HUES48 (cell line): ENCODE measurements around the gene MTA3.

Experiments used
- H3K27ac ChIP-seq: one replicate; pipeline ENCODE4 v1.7.0; 2013; ENCODE audit warnings: low read depth, low read length, inconsistent platforms
- H3K27me3 ChIP-seq: 2 replicates; pipeline ENCODE4 v1.6.1; 2013; ENCODE audit warnings: mild to moderate bottlenecking, low read length; ENCODE audit not compliant: control insufficient read depth, insufficient read depth
- H3K36me3 ChIP-seq: 2 replicates; pipeline ENCODE4 v1.6.1; 2013; ENCODE audit warnings: low read length; ENCODE audit not compliant: control insufficient read depth, insufficient read depth
- H3K4me1 ChIP-seq: 2 replicates; pipeline ENCODE4 v1.6.1; 2013; ENCODE audit warnings: mild to moderate bottlenecking, low read length; ENCODE audit not compliant: control insufficient read depth, insufficient read depth
- H3K4me3 ChIP-seq: 2 replicates; pipeline ENCODE4 v1.5.1; 2013; ENCODE audit warnings: mild to moderate bottlenecking, low read depth, low read length
- H3K9ac ChIP-seq: 2 replicates; pipeline ENCODE4 v1.6.1; 2013; ENCODE audit warnings: mild to moderate bottlenecking, low read depth, low read length, moderate library complexity
- H3K9me3 ChIP-seq: 2 replicates; pipeline ENCODE4 v1.6.1; 2013; ENCODE audit warnings: low read length; ENCODE audit not compliant: control insufficient read depth, insufficient read depth

The MTA3 gene

DNA sequence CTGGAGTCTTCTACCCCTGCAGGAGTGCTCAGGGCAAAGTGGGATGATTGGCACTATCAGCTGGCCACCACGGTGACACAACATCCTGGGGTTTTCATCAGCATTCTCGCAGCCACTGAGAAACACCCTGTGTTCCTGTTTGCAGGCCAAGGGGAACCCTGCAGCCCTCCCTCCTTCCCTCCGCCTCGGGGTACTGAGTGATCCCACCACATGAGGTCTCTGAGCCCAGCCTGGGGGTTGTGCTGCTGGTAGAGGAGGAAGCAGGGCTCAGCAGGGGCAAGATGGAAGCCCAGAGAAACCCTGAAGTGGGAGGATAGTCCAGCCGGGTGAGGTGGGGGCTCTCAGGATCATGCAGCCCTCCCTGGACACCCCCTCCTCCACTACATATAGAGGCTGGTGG is 195.7 kb downstream of the MTA3 start, which contains the start of gene OXER1:
OXER1 (minus strand) TSS at position 40 of the 400 bp plus-strand sequence. CDS start 73 bp downstream, outside the sequence.
- Histone ChIP-seq H3K27me3 (no peaks in the 10 kb centered on the region), H3K9ac (no peak within 1 kb of the TSS), H3K4me1 (0 out of 2 replicates have a peak, but pooled peaks cover under 1% of the 10 kb centered on the region), H3K27ac (no peak within 1 kb of the TSS), H3K9me3 (no peaks in the 10 kb centered on the region), H3K4me3 (no peak within 1 kb of the TSS), H3K36me3 (no peaks in the 10 kb centered on the region)

- Histone ChIP-seq H3K27me3 (no peaks in the 10 kb centered on the region), H3K27ac (no peak overlapping the region), H3K4me1 (no peaks in the 10 kb centered on the region), H3K9ac (no peak overlapping the region), H3K4me3 (no peak overlapping the region), H3K9me3 (no peaks in the 10 kb centered on the region), H3K36me3 (no peaks in the 10 kb centered on the region)
Observed at GRCh38 chr2:42764901-42765300, 196.5 kb downstream of the MTA3 start.

- H3K9ac ChIP-seq = no peak overlapping the region
- no peaks in the 10 kb centered on the region for H3K9me3 ChIP-seq
- no peak overlapping the region for H3K27ac ChIP-seq
- H3K4me3 ChIP-seq = no peak overlapping the region
- H3K4me1 ChIP-seq = no peaks in the 10 kb centered on the region
- H3K27me3 ChIP-seq = no peaks in the 10 kb centered on the region
- no peaks in the 10 kb centered on the region for H3K36me3 ChIP-seq
Observed at GRCh38 chr2:42765686-42766085, 197.3 kb downstream of the MTA3 start.

DNA sequence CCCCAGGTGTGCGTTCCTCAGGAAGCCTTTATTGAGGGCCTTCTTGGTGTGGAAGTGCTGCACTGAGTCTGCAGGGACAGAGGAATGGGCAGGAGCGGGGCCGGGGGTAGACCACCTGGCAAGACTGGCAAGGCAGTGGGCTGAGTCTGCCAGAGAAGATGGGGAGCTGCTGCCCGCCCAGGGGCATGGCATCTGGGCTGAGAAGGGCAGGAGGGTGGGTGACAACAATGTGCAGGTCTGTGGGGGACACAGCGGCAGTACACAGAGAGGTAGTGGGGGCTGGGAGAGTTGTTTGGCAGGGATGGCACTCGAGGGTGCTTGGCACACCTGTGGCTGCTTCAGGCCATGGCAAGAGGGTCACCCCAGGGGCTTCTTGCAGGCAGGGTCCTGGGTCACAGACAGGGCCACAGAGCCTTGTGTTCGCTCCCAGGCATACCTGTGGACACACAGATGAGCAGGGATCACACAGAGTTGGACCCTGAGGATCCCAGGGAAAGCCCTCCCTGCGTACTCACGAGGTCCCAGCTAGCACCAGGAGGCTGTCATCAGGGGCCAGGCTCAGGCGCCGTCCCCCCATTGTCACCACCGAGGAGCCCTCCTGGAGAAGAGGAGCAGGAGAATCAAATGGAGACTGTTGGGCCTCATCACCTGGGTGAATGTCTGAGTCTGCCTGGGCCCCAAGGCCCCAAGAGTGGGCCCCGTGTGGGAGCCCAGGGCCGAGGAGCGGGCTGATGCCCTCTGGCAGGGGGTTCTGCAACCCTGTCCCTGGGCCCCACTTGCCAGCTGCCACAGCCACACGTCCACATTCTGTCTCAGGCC is 198.9 kb downstream of the MTA3 start:
- Histone ChIP-seq H3K9ac (no peak overlapping the region), H3K27me3 (no peaks in the 10 kb centered on the region), H3K4me1 (no peaks in the 10 kb centered on the region), H3K4me3 (no peak overlapping the region), H3K9me3 (no peaks in the 10 kb centered on the region), H3K27ac (no peak overlapping the region), H3K36me3 (no peaks in the 10 kb centered on the region)

- Histone ChIP-seq H3K27me3 (no peaks in the 10 kb centered on the region), H3K36me3 (no peaks in the 10 kb centered on the region), H3K4me3 (no peak overlapping the region), H3K4me1 (peaks cover 6% of the 10 kb centered on the region; the same call in 1 of the 2 replicates), H3K27ac (no peak overlapping the region), H3K9ac (no peak overlapping the region), H3K9me3 (no peaks in the 10 kb centered on the region)
Observed at GRCh38 chr2:42767899-42768705, 199.7 kb downstream of the MTA3 start.

DNA sequence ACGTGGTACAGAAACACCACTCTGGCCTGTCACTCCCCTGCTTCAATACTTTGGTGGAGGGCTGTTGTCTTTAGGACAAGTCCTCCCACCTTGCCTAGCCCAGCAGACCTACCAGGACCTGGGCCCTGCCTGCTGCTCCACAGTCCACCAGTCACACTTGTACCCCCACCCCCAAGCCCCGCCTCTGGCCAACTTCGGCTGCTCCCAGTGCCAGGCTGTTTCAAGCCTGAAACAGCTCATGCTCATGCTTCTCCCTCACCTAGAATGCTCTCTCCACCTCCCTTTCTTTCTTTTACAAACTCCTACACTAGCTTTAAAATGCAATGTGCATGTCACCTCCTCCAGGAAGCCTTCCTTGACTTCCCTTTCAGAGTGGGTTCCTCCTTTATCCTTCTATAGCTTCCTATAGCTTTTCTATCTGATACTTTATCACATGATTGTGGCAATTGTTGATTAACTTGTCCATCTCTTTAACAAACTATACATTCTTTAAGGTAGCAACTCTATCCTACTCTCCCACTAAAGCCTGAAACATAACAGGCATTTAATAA is 200.3 kb downstream of the MTA3 start:
- H3K27ac ChIP-seq = no peak overlapping the region

DNA sequence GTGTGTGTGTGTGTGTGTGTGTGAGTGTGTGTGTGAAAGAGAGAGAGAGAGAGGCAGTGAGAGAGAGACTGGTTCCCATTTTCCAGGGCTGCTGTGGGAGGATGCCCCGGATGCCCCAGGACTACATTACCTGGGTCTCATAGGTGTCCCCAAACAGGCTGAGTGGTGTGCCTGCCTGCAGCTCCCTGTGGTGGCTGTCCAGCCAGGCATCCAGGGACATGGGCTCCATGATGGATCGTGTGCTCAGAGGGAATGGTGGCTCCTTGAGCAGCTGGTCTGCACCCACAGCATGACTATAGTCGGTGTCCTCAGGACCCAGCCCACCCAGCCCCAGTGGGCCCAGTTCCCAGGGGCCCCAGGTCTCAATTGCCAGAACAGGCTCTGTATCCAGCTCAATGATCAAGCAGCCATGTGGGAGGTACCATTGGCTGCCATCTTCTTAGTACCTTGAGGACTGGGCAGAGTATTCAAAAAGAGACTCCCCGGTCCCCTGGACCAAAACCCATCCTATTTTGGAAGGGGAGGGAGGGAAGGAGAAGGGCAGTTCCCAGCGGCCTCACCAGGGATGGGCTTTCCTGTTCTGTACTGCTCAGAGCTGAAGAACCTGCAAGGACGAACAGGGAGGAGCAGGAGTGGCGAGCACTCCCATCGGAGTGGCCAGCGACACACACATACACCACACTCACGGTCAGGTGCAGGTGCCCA is 201.3 kb downstream of the MTA3 start:
- H3K9me3 ChIP-seq = no peaks in the 10 kb centered on the region
- H3K9ac ChIP-seq = no peak overlapping the region
- H3K4me1 ChIP-seq = peaks cover 20% of the 10 kb centered on the region
- H3K27me3 ChIP-seq = no peaks in the 10 kb centered on the region
- no peak overlapping the region for H3K27ac ChIP-seq
- H3K4me3 ChIP-seq = no peak overlapping the region
- H3K36me3 ChIP-seq = no peaks in the 10 kb centered on the region

More for the DNA sequence above, 200.3 kb downstream of the MTA3 start:
- H3K36me3 ChIP-seq = no peaks in the 10 kb centered on the region
- peaks cover 11% of the 10 kb centered on the region for H3K4me1 ChIP-seq
- H3K9ac ChIP-seq = no peak overlapping the region
- no peaks in the 10 kb centered on the region for H3K9me3 ChIP-seq
- no peak overlapping the region for H3K4me3 ChIP-seq
- H3K27me3 ChIP-seq = no peaks in the 10 kb centered on the region

- Histone ChIP-seq H3K9ac (no peak overlapping the region), H3K27me3 (no peaks in the 10 kb centered on the region), H3K4me3 (no peak overlapping the region), H3K36me3 (no peaks in the 10 kb centered on the region), H3K9me3 (no peaks in the 10 kb centered on the region), H3K27ac (no peak overlapping the region), H3K4me1 (peaks cover 20% of the 10 kb centered on the region)
Observed at GRCh38 chr2:42770288-42771131, 202.1 kb downstream of the MTA3 start.

- Histone ChIP-seq H3K27me3 (no peaks in the 10 kb centered on the region), H3K9ac (no peak overlapping the region), H3K4me1 (peaks cover 20% of the 10 kb centered on the region), H3K4me3 (no peak overlapping the region), H3K36me3 (no peaks in the 10 kb centered on the region), H3K27ac (no peak overlapping the region), H3K9me3 (0 out of 2 replicates have a peak, but pooled peaks cover under 1% of the 10 kb centered on the region)
Observed at GRCh38 chr2:42771546-42772153, 203.2 kb downstream of the MTA3 start.
